ENCODE measurements around the gene RNF223.
"Not testable (repeated sequence)": the region's sequence is repeated elsewhere in the genome, so short reads cannot be mapped to it uniquely, and the experiment has no call there.

The RNF223 gene

GRCh38 chr1:1061682-1062345, 12.3 kb downstream of the RNF223 start:
- no peak for DNase-seq (ENCODE audit: extremely low read depth in 1 of 2, low read depth in 1 of 2)

- no peak for DNase-seq (ENCODE audit: extremely low read depth in 1 of 2, low read depth in 1 of 2)
Observed at GRCh38 chr1:1060281-1061000, 13.7 kb downstream of the RNF223 start.

- peak; percentile 83 to 88 for DNase-seq (ENCODE audit: extremely low read depth in 1 of 2, low read depth in 1 of 2)
Observed at GRCh38 chr1:1059494-1060280, 14.4 kb downstream of the RNF223 start.

GRCh38 chr1:1058921-1059493, 15.1 kb downstream of the RNF223 start:
- DNase-seq (ENCODE audit: extremely low read depth in 1 of 2, low read depth in 1 of 2): no peak

- DNase-seq (ENCODE audit: extremely low read depth in 1 of 2, low read depth in 1 of 2): no peak
Observed at GRCh38 chr1:1058088-1058905, 15.8 kb downstream of the RNF223 start.

GRCh38 chr1:1057769-1058087, 16.4 kb downstream of the RNF223 start:
- not testable (repeated sequence) for DNase-seq (ENCODE audit: extremely low read depth in 1 of 2, low read depth in 1 of 2)

GRCh38 chr1:1055841-1056736, 18.0 kb downstream of the RNF223 start:
- DNase-seq (ENCODE audit: extremely low read depth in 1 of 2, low read depth in 1 of 2): no peak

GRCh38 chr1:1054971-1055370, 19.1 kb downstream of the RNF223 start:
- no peak for DNase-seq (ENCODE audit: extremely low read depth in 1 of 2, low read depth in 1 of 2)

GRCh38 chr1:1054099-1054700, 19.9 kb downstream of the RNF223 start:
- no peak for DNase-seq (ENCODE audit: extremely low read depth in 1 of 2, low read depth in 1 of 2)

- DNase-seq (ENCODE audit: extremely low read depth in 1 of 2, low read depth in 1 of 2): no peak
Observed at GRCh38 chr1:1053682-1054081, 20.4 kb downstream of the RNF223 start.

GRCh38 chr1:1053022-1053421, 21.1 kb downstream of the RNF223 start:
- no peak for DNase-seq (ENCODE audit: extremely low read depth in 1 of 2, low read depth in 1 of 2)

- no peak for DNase-seq (ENCODE audit: extremely low read depth in 1 of 2, low read depth in 1 of 2)
Observed at GRCh38 chr1:1052003-1052840, 21.9 kb downstream of the RNF223 start.

- DNase-seq (ENCODE audit: extremely low read depth in 1 of 2, low read depth in 1 of 2): no peak
Observed at GRCh38 chr1:1051127-1051810, 22.8 kb downstream of the RNF223 start.

- no peak for DNase-seq (ENCODE audit: extremely low read depth in 1 of 2, low read depth in 1 of 2)
Observed at GRCh38 chr1:1050577-1051052, 23.5 kb downstream of the RNF223 start.

GRCh38 chr1:1049318-1050165, 24.6 kb downstream of the RNF223 start:
- DNase-seq (ENCODE audit: extremely low read depth in 1 of 2, low read depth in 1 of 2): no peak

GRCh38 chr1:1048765-1049164, 25.3 kb downstream of the RNF223 start:
- DNase-seq (ENCODE audit: extremely low read depth in 1 of 2, low read depth in 1 of 2): no peak

- DNase-seq (ENCODE audit: extremely low read depth in 1 of 2, low read depth in 1 of 2): no peak
Observed at GRCh38 chr1:1047963-1048362, 26.1 kb downstream of the RNF223 start.

All from stimulated activated CD8-positive, alpha-beta memory T cell treated with anti-CD3 and anti-CD28 coated beads, Interleukin-7, amount 100 ng/mL, for 48 hours (primary cell).